Panc1 (cell line): Measurements from ENCODE around the gene FLVCR2. TPM values are rescaled to one million over a fixed set of nuclear protein-coding genes. Genes with fewer than 3 reads are reported as not detected.

Experiments used
- ATAC-seq: fragments of 200-7000 bp; cut with Tn5 transposase; 2 replicates; pipeline ENCODE4 v1.9.1; 2020; ENCODE audit warnings: mild to moderate bottlenecking, moderate library complexity
- BruUV-seq: library from RNA; stranded (reverse); fragments of 400-500 nt; replicated peaks from 2 replicates; lab custom pipeline; 2021; lab: Mats Ljungman, UMichigan
- CTCF ChIA-PET: fragments of 300-600 bp; sonication (Branson Sonifier 250); formaldehyde crosslinking; loops from one replicate; lab custom pipeline; 2022; ENCODE audit warnings: antibody characterized with exemption; lab: Charles Lee
- POLR2A ChIA-PET: fragments of 300-600 bp; sonication (Branson Sonifier 250); formaldehyde crosslinking; loops from one replicate; lab custom pipeline; 2022; ENCODE audit warnings: antibody characterized with exemption; lab: Charles Lee
- DNase-seq: peaks from one replicate; pipeline ENCODE4 v3.0.0-alpha.2; 2010; ENCODE audit warnings: low read depth, low spot score
- H3K27ac ChIP-seq: 2 replicates; pipeline ENCODE4 v1.5.1; 2011; ENCODE audit warnings: mild to moderate bottlenecking, low read length, inconsistent platforms
- H3K27me3 ChIP-seq: fragments of 200-500 bp; sonication (Bioruptor generic); 2 replicates; pipeline ENCODE4 v1.6.0; 2014; ENCODE audit warnings: low read length, inconsistent platforms; ENCODE audit not compliant: control insufficient read depth, insufficient read depth
- H3K36me3 ChIP-seq: fragments of 200-500 bp; sonication (Bioruptor generic); 2 replicates; pipeline ENCODE4 v1.5.1; 2014; ENCODE audit warnings: inconsistent platforms, mild to moderate bottlenecking, low read length, moderate library complexity; ENCODE audit not compliant: control insufficient read depth, insufficient read depth
- H3K4me1 ChIP-seq: 2 replicates; pipeline ENCODE4 v1.5.1; 2011; ENCODE audit warnings: inconsistent platforms, mild to moderate bottlenecking, low read length, moderate library complexity; ENCODE audit not compliant: control insufficient read depth, insufficient read depth
- H3K4me3 ChIP-seq, 2 experiments: 2 replicates each; pipeline ENCODE4 v1.5.1; 2011 to 2012; ENCODE audit warnings: low read depth in 2 of 2, low read length in 2 of 2, mild to moderate bottlenecking in 2 of 2, inconsistent platforms in 1 of 2, moderate library complexity in 1 of 2
- H3K9me3 ChIP-seq: fragments of 200-500 bp; sonication (Bioruptor generic); 2 replicates; pipeline ENCODE4 v1.5.1; 2014; ENCODE audit warnings: low read depth, mild to moderate bottlenecking, inconsistent platforms, low read length, moderate library complexity; ENCODE audit not compliant: control insufficient read depth, insufficient read depth
- CTCF ChIP-seq: fragments of 450-650 bp; IDR thresholded peaks from 2 replicates; pipeline ENCODE4 v1.5.1; 2017; ENCODE audit warnings: mild to moderate bottlenecking
- POLR2AphosphoS5 ChIP-seq: IDR thresholded peaks from 2 replicates; pipeline ENCODE4 v1.6.1; 2012; ENCODE audit warnings: mild to moderate bottlenecking, low read depth, low read length, moderate library complexity
- REST ChIP-seq, 2 experiments: IDR thresholded peaks; 2 replicates each; pipeline ENCODE4 v1.6.1; 2011 to 2012; ENCODE audit warnings: low read depth in 2 of 2, control low read depth in 1 of 2, low read length in 1 of 2, mild to moderate bottlenecking in 1 of 2, moderate library complexity in 1 of 2; ENCODE audit not compliant: insufficient read depth in 1 of 2
- SIN3A ChIP-seq: IDR thresholded peaks from 2 replicates; pipeline ENCODE4 v1.6.1; 2012; ENCODE audit warnings: low read depth, mild to moderate bottlenecking, low read length, moderate library complexity, borderline replicate concordance; ENCODE audit not compliant: insufficient read depth
- TCF7L2 ChIP-seq: IDR thresholded peaks from 2 replicates; pipeline ENCODE4 v1.6.1; 2011; ENCODE audit warnings: mild to moderate bottlenecking, low read depth, low read length, inconsistent platforms
- in situ Hi-C: cut with HindIII; loops from 2 replicates; pipeline ENCODE4 v1.10.0; 2016; ENCODE audit warnings: low sequenced_read_pairs, low pct_unique_long_range_greater_than_20kb
- intact Hi-C: fragments of 100-400 bp; cut with micrococcal nuclease; formaldehyde crosslinking; loops from one replicate; pipeline ENCODE4 v1.10.0; 2022; ENCODE audit not compliant: unreplicated experiment
- total RNA-seq: library from RNA; stranded (reverse); gene quantifications from one replicate; pipeline ENCODE4 v1.2.1, GENCODE V29; 2021; ENCODE audit not compliant: unreplicated experiment

FLVCR2 gene
- total RNA-seq, 1 experiment from 2014 or later = 9.7 TPM

GRCh38 chr14:75568791-75569190 lies 9.6 kb upstream of the FLVCR2 start:
- no peaks in the 10 kb centered on the region for H3K4me1 ChIP-seq
- H3K27ac ChIP-seq = no peak overlapping the region
- no peak overlapping the region for H3K4me3 ChIP-seq
- ATAC-seq (no peak), DNase-seq (no peak)
- ChIA-PET CTCF (no interaction called here), POLR2A (no interaction called here)
- H3K9me3 ChIP-seq = no peaks in the 10 kb centered on the region
- H3K36me3 ChIP-seq = no peaks in the 10 kb centered on the region
- BruUV-seq = no TSS peak
- intact Hi-C loops (no loop called here), in situ Hi-C loops (no loop called here)
- no peak for TF ChIP-seq SIN3A
- no peak for TF ChIP-seq REST (IDR thresholded peaks at IDR 0.05; ENCODE audit: insufficient read depth in 1 of 2, low read depth in 2 of 2, low read length in 1 of 2)
- no peak for TF ChIP-seq TCF7L2
- TF ChIP-seq CTCF = no peak
- TF ChIP-seq POLR2AphosphoS5 = no peak
- no peaks in the 10 kb centered on the region for H3K27me3 ChIP-seq

GRCh38 chr14:75570797-75571196 lies 7.6 kb upstream of the FLVCR2 start:
- ChIA-PET CTCF (no interaction called here), POLR2A (interaction anchor here (0.7 kb wide), 1 partner anchor 91 kb away, joined by 3 read pairs; no protein-coding TSS in a partner anchor)
- H3K9me3 ChIP-seq = no peaks in the 10 kb centered on the region
- no peak for ATAC-seq
- H3K4me3 ChIP-seq = no peak overlapping the region
- TF ChIP-seq REST (IDR thresholded peaks at IDR 0.05; ENCODE audit: insufficient read depth in 1 of 2, low read depth in 2 of 2, low read length in 1 of 2) = no peak
- TF ChIP-seq CTCF = no peak
- TF ChIP-seq POLR2AphosphoS5 = no peak
- TF ChIP-seq TCF7L2 = no peak
- TF ChIP-seq SIN3A = no peak
- no peak for DNase-seq
- H3K4me1 ChIP-seq = no peaks in the 10 kb centered on the region
- H3K36me3 ChIP-seq = no peaks in the 10 kb centered on the region
- no TSS peak for BruUV-seq
- intact Hi-C loops (no loop called here), in situ Hi-C loops (no loop called here)
- H3K27ac ChIP-seq = no peak overlapping the region
- no peaks in the 10 kb centered on the region for H3K27me3 ChIP-seq
